HG02870 (cell line): ENCODE results near the gene KLF14.
"Not testable (repeated sequence)": the region's sequence is repeated elsewhere in the genome, so short reads cannot be mapped to it uniquely, and the experiment has no call there.

Experiments used
- ATAC-seq: cut with Tn5 transposase; IDR thresholded peaks from one replicate; pipeline ENCODE4 v1.9.1; 2021; ENCODE audit warnings: mild to moderate bottlenecking, moderate library complexity; ENCODE audit not compliant: unreplicated experiment

KLF14 gene

GRCh38 chr7:130733931-130734814 is at the start of gene KLF14:
TSS of gene KLF14 (minus strand) at chr7:130734207. CDS start at chr7:130734033, 174 bp downstream.
- ATAC-seq: no peak

- no peak for ATAC-seq
Observed at GRCh38 chr7:130781346-130781745, 47.3 kb upstream of the KLF14 start.

GRCh38 chr7:130777426-130777825 is 43.4 kb upstream of the KLF14 start:
- no peak for ATAC-seq

- not testable (repeated sequence) for ATAC-seq
Observed at GRCh38 chr7:130772456-130772855, 38.4 kb upstream of the KLF14 start.

DNA sequence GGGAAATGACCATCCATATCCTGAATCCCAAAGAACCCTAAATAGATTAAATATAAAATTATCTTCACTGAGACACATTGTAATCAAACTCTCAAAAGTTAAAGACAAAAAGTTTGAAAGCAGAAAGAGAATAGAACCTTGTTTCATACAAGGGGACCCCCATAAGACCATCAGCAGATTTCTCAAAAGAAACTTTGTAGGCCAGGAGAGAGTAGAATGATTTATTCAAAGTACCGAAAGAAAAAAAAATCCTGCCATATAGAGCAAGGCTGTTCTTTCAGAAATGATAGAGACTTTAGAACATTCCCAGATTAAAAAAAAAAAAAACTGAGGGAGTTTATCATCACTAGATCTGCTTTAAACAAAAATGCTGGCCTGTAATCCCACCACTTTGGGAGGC is 34.8 kb upstream of the KLF14 start:
- no peak for ATAC-seq

- not testable (repeated sequence) for ATAC-seq
Observed at GRCh38 chr7:130764569-130764968, 30.6 kb upstream of the KLF14 start.

- no peak for ATAC-seq
Observed at GRCh38 chr7:130758429-130759056, 24.5 kb upstream of the KLF14 start.

DNA sequence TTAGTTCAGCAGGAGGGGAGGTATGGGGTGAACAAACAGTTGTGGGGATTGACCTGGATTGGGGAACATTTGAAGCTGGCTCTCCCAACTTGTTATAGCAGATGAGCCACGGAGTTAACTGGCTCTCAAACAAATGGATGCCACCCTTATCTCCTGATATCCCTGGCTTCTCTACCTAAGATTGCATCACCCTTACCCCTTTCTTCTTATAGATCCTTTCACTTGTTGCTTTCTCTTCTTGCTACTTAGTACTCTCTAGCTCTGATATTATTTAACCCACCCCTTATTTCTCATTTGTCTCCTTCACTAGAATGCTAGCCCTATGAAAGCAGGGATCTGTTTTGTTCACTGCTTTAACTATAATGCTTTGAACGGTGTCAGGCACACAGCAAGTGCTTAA is 22.3 kb upstream of the KLF14 start:
- no peak for ATAC-seq

DNA sequence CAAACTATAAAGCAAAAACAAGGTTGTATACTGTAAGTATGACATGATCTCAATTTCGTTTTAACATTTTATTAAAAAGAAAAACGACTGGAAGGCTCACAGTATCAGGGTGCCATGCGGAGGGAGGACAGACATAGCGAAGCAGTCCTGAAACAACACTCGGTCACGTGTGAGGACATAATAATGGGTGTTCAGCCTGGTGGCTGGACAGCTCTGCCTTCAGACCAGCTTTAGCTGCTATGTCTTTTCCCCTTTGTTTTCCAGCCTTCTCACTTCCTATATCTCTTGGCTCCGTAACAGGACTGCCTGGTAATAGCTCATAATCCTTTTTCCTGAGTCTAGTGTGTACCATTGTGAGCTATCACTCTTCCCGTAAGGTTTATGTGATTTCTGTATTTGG is 18.4 kb upstream of the KLF14 start:
- no peak for ATAC-seq

DNA sequence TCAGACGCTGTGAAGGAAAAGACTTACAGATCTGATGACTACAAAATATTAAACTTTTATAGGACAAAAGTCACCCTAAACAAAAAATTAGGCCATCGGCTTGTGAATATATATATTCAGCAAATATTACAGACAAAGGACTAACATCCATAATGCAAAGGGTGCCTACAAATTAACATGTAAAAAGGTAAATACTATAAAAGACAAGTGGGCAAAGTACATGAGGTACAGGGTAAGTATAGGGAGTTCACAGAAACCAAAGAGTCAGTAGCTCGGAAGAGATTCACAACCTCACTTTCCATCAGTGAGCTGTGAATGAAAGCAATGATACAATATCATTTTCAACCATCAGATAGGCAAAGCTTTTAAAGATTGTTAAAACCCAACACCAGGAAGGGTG is 16.7 kb upstream of the KLF14 start:
- no peak for ATAC-seq

DNA sequence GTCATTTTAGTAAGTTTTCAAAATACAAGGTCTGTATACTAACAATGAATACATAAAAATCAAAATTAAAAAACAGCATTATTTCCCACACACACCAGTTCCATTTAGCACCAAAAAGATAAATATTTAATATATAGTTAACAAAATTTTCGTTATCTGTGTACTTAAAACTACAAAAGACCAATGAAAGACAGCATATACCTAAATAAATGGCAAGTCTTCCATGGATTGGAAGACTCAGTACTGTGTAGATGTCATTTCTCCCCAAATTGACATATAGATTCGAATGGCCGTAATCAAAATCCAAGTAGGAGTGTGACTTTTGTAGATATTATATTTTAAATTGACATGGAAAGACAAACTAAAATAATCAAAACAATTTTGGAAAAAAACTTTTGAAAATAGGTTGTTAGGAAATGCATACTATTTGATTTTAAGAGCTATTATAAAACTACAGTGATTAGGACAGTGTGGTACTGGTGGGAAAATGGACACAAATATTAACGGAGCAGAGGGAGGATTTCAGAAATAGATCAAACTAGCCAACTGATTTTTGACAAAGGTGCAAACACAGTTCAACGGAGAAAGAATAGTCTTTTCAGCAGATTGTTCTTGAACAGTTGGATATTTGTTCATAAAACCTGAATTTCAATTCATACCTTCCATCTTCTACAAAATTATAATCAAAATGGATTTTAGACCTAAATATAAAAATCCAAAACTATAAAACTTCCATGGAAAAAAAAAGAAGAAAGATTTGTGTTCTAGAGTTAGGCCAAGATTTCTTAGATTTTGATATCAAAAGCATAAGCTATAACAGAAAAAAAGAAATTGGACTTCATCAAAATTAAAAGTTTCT is 14.8 kb upstream of the KLF14 start:
- no peak for ATAC-seq

DNA sequence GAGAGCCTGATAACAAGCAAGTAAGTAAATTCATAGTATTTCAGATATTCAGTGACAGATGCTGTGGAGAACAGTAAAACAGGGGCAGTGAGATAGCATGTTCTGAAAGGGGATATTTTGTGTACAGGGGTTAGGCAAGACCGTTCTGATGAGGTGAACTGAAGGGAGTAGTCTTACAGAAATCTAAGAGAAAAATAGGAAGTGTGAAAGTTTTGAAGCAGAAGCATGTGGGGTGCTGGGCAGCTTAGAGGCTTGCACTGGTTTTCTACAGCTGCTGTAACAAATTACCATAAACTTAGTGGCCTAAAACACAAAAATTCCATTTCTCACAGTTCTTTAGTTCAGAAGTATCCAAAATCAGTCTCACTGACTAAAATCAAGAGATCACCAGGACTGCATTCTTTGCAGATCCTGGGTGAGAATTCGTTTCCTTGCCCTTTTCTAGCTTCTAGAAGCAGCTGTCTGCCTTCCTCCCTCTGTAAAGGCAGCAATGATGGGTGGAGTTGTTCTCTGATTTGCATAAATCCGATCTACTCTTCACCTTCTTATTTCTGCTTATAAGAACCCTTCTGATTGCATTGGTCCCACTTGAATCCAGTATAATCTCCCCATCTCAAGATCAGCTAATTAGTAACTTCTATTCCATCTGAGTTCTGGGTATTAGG is 7.5 kb upstream of the KLF14 start:
- ATAC-seq: peak; percentile 70

DNA sequence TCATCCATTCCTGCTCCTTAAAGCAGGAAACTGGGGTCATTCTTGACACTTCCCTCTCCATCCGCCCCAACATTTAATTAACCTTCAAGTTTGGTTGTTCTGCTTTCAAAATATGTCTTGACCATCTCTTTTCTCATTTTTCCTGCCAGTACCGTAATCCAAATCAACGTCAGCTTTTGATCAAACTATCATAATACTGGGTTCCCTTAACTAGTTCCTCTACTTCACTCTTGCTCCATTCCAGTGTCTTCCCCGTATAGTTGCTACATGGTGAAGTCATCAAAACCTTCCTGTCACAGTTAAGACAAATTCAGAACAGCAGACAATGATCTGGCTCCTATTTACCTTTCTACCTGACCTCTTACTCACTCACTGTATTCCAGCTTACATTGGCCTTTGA is 6.6 kb upstream of the KLF14 start:
- no peak for ATAC-seq

- no peak for ATAC-seq
Observed at GRCh38 chr7:130736298-130736900, 2.4 kb upstream of the KLF14 start.

DNA sequence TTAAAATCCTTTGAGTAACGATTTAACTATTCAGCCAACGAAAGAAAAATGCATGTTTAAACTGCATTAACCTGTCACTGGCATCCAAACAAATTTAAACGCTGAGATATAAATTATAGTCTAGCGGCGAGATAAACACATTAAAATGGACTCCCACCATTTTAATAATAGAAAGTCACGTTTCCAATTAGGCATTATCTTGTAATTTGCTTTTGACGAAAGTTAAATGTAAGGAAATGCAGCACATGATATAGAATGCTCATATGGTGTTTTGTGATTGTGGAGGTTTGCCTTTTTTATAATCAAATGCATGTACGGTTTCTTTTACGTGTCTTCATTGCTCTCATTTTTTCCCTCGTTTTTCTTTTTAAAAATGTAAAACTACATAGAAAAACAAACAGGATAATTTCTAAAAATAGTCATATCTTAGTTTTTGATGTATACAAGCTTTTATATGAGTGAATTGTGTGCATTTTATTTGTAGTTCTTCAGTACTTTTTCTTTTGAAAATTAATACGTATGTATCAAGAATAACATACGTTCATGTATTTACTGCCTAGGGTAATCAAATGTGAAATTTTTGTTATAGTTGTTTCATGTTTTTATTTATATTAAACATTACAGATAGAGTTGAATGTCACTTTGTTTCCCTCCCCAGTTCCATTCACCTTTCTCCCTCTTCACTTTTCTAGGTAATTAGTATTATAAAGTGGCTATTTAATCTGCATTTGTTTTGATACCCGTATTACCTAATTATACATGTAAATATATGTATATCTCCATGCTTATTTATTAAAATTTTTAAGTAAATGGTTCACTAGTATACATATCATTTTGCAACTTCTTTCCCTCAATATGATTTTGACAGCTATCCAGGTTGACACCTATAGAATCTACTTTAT is 1.1 kb upstream of the KLF14 start:
- ATAC-seq: no peak

DNA sequence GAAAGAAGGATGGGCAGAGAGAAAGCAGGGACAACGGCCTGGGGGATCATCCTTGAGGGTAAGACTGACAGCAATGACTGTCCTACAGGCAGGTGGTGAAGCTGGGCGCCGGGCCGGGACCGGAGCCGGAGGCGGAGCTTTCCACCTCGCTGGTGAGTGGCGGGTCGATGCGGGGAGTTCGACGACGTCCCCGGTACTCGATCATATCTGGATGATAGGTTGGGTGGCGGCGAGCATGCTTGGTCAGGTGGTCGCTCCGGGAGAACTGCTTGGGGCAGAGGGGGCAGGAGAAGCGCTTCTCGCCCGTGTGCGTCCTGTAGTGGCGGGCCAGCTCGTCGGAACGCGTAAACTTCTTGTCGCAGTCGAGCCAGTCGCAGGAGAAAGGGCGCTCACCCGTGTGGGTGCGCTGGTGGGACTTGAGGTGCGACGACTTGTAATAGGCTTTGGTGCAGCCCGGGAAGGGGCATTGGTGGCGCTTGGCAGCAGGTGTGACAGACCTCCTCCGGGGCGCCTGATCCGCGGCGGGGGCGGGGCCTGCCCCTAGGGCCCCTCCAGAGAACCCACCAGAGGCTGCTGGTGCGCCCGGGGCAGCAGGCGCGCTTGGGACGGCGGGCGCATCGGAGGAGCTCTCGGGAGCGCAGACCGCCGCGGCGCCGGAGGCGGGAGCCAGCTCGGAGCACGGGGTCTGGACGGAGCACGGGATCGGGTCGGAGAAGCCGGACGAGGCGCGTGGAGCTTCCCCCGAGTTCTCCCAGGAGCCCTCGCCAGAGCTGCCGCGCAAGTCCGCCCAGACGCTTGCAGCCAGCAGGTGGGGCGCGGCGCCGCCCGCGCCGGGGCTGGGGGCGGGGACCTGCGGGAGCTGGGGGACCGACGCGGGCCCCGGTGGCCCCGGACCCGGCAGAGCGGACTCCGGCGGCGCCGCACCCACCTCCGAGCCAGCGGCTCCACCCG is 752 bp downstream of the KLF14 start:
- no peak for ATAC-seq

GRCh38 chr7:130723784-130724183 is 10.2 kb downstream of the KLF14 start:
- no peak for ATAC-seq
